T-helper 1 cell treated with Interleukin-12 subunit alpha and Interleukin-12 subunit beta and Interleukin-4 antibody, amounts not matched to agents 30 μg/mL and 1 μg/mL, for 36 hours (primary cell): ENCODE measurements around the gene SRSF1.
"Not testable (repeated sequence)": the region's sequence is repeated elsewhere in the genome, so short reads cannot be mapped to it uniquely, and the experiment has no call there.

Experiments used
- H3K27ac Mint-ChIP-seq: one replicate; pipeline ENCODE4 v1.8.0; 2021; ENCODE audit warnings: mild to moderate bottlenecking, mixed read lengths
- H3K27me3 Mint-ChIP-seq: one replicate; pipeline ENCODE4 v1.8.0; 2021; ENCODE audit warnings: low read depth, mixed read lengths
- H3K36me3 Mint-ChIP-seq: one replicate; pipeline ENCODE4 v1.8.0; 2021; ENCODE audit warnings: low read depth, mixed read lengths
- H3K4me1 Mint-ChIP-seq: one replicate; pipeline ENCODE4 v1.8.0; 2021; ENCODE audit warnings: low read depth, mixed read lengths
- H3K4me3 Mint-ChIP-seq: one replicate; pipeline ENCODE4 v1.8.0; 2021; ENCODE audit warnings: mild to moderate bottlenecking, moderate library complexity, mixed read lengths
- H3K9me3 Mint-ChIP-seq: one replicate; pipeline ENCODE4 v1.8.0; 2021; ENCODE audit warnings: mixed read lengths

The SRSF1 gene

GRCh38 chr17:57971572-57971971 lies 35.5 kb downstream of the SRSF1 start:
- Mint-ChIP-seq H3K9me3 (no peaks in the 10 kb centered on the region), H3K4me1 (no peaks in the 10 kb centered on the region), H3K27me3 (peaks cover 10% of the 10 kb centered on the region), H3K27ac (no peak overlapping the region), H3K4me3 (no peak overlapping the region), H3K36me3 (peaks cover 25% of the 10 kb centered on the region)

GRCh38 chr17:57970710-57971109 lies 36.3 kb downstream of the SRSF1 start:
- no peaks in the 10 kb centered on the region for H3K4me1 Mint-ChIP-seq
- peaks cover 18% of the 10 kb centered on the region for H3K36me3 Mint-ChIP-seq
- no peak overlapping the region for H3K27ac Mint-ChIP-seq
- no peak overlapping the region for H3K4me3 Mint-ChIP-seq
- peaks cover 10% of the 10 kb centered on the region for H3K27me3 Mint-ChIP-seq
- H3K9me3 Mint-ChIP-seq, result no peaks in the 10 kb centered on the region

GRCh38 chr17:57968456-57968855 lies 38.6 kb downstream of the SRSF1 start:
- Mint-ChIP-seq H3K4me3 (no peak overlapping the region), H3K4me1 (no peaks in the 10 kb centered on the region), H3K27me3 (peaks cover 15% of the 10 kb centered on the region), H3K9me3 (no peaks in the 10 kb centered on the region), H3K36me3 (peaks cover 7% of the 10 kb centered on the region), H3K27ac (no peak overlapping the region)

- Mint-ChIP-seq H3K9me3 (no peaks in the 10 kb centered on the region), H3K4me3 (no peak overlapping the region), H3K4me1 (no peaks in the 10 kb centered on the region)
Measured at GRCh38 chr17:57966875-57967274, 40.2 kb downstream of the SRSF1 start.

GRCh38 chr17:57966246-57966645 lies 40.8 kb downstream of the SRSF1 start:
- Mint-ChIP-seq H3K9me3 (no peaks in the 10 kb centered on the region), H3K4me1 (no peaks in the 10 kb centered on the region), H3K27me3 (peaks cover 17% of the 10 kb centered on the region), H3K4me3 (no peak overlapping the region), H3K27ac (no peak overlapping the region), H3K36me3 (no peaks in the 10 kb centered on the region)

More at GRCh38 chr17:57966875-57967274, 40.2 kb downstream of the SRSF1 start:
- Mint-ChIP-seq H3K27me3 (peaks cover 17% of the 10 kb centered on the region), H3K27ac (no peak overlapping the region), H3K36me3 (peaks cover 1% of the 10 kb centered on the region)

- Mint-ChIP-seq H3K36me3 (no peaks in the 10 kb centered on the region), H3K4me1 (no peaks in the 10 kb centered on the region), H3K27me3 (peaks cover 22% of the 10 kb centered on the region), H3K27ac (no peak overlapping the region), H3K4me3 (no peak overlapping the region), H3K9me3 (no peaks in the 10 kb centered on the region)
Measured at GRCh38 chr17:57965521-57966160, 41.4 kb downstream of the SRSF1 start.

GRCh38 chr17:57963149-57963511 lies 43.9 kb downstream of the SRSF1 start:
- H3K9me3 Mint-ChIP-seq, result no peaks in the 10 kb centered on the region
- no peaks in the 10 kb centered on the region for H3K36me3 Mint-ChIP-seq
- H3K4me3 Mint-ChIP-seq, result no peak overlapping the region
- H3K4me1 Mint-ChIP-seq, result no peaks in the 10 kb centered on the region
- no peak overlapping the region for H3K27ac Mint-ChIP-seq
- peaks cover 30% of the 10 kb centered on the region for H3K27me3 Mint-ChIP-seq

GRCh38 chr17:57962279-57963148 lies 44.5 kb downstream of the SRSF1 start:
- H3K4me3 Mint-ChIP-seq, result no peak overlapping the region
- H3K27me3 Mint-ChIP-seq, result peaks cover 34% of the 10 kb centered on the region
- H3K36me3 Mint-ChIP-seq, result no peaks in the 10 kb centered on the region
- H3K27ac Mint-ChIP-seq, result no peak overlapping the region
- H3K4me1 Mint-ChIP-seq, result peaks cover 3% of the 10 kb centered on the region
- no peaks in the 10 kb centered on the region for H3K9me3 Mint-ChIP-seq

GRCh38 chr17:57959929-57960328 lies 47.1 kb downstream of the SRSF1 start:
- no peak overlapping the region for H3K27ac Mint-ChIP-seq
- H3K27me3 Mint-ChIP-seq, result peaks cover 53% of the 10 kb centered on the region
- H3K9me3 Mint-ChIP-seq, result no peaks in the 10 kb centered on the region
- no peak overlapping the region for H3K4me3 Mint-ChIP-seq
- H3K4me1 Mint-ChIP-seq, result peaks cover 15% of the 10 kb centered on the region
- H3K36me3 Mint-ChIP-seq, result no peaks in the 10 kb centered on the region

GRCh38 chr17:57958391-57958790 lies 48.7 kb downstream of the SRSF1 start:
- H3K27me3 Mint-ChIP-seq, result peaks cover 57% of the 10 kb centered on the region

GRCh38 chr17:57957886-57958285 lies 49.2 kb downstream of the SRSF1 start:
- H3K36me3 Mint-ChIP-seq, result no peaks in the 10 kb centered on the region
- H3K9me3 Mint-ChIP-seq, result no peaks in the 10 kb centered on the region
- H3K27me3 Mint-ChIP-seq, result peaks cover 61% of the 10 kb centered on the region
- no peak overlapping the region for H3K27ac Mint-ChIP-seq
- H3K4me3 Mint-ChIP-seq, result no peak overlapping the region
- H3K4me1 Mint-ChIP-seq, result peaks cover 15% of the 10 kb centered on the region

More at GRCh38 chr17:57958391-57958790, 48.7 kb downstream of the SRSF1 start:
- not testable (repeated sequence) for H3K36me3 Mint-ChIP-seq, H3K9me3 Mint-ChIP-seq, H3K27ac Mint-ChIP-seq, H3K4me3 Mint-ChIP-seq
- peaks cover 15% of the 10 kb centered on the region for H3K4me1 Mint-ChIP-seq

GRCh38 chr17:57957120-57957850 lies 49.8 kb downstream of the SRSF1 start:
- H3K36me3 Mint-ChIP-seq, result no peaks in the 10 kb centered on the region
- no peaks in the 10 kb centered on the region for H3K9me3 Mint-ChIP-seq
- H3K4me3 Mint-ChIP-seq, result no peak overlapping the region
- H3K27me3 Mint-ChIP-seq, result peaks cover 65% of the 10 kb centered on the region
- H3K27ac Mint-ChIP-seq, result no peak overlapping the region
- H3K4me1 Mint-ChIP-seq, result peaks cover 19% of the 10 kb centered on the region

GRCh38 chr17:57956291-57957119 lies 50.5 kb downstream of the SRSF1 start:
- Mint-ChIP-seq H3K36me3 (no peaks in the 10 kb centered on the region), H3K9me3 (no peaks in the 10 kb centered on the region), H3K27ac (no peak overlapping the region), H3K4me1 (peaks cover 19% of the 10 kb centered on the region), H3K4me3 (peak overlapping the region; percentile 63), H3K27me3 (peaks cover 69% of the 10 kb centered on the region)
